ENCODE measurements around the gene ZNF440. TPM values are rescaled to one million over a fixed set of nuclear protein-coding genes. Genes with fewer than 3 reads are reported as not detected.
A peak's percentile ranks its signal among the peaks of the same experiment; 100 is the strongest.

ZNF440 gene
- 1.2 TPM for polyA plus RNA-seq (2012; ENCODE audit: insufficient read length, low read depth)

GRCh38 chr19:11814029-11814699 lies at the start of gene ZNF440:
ZNF440 (plus strand) TSS chr19:11814273; CDS start chr19:11814448, 175 bp downstream.
- TF ChIP-seq REST (IDR thresholded peaks at IDR 0.05; ENCODE audit: insufficient read depth in 1 of 2, low read depth in 2 of 2, low read length in 2 of 2) (0 out of 4 replicates have a peak, but pooled peaks of 1 of the 2 experiments have one; percentile 30), POLR2AphosphoS5 (IDR thresholded peaks at IDR 0.05; ENCODE audit: low read depth, low read length) (peak; percentile 99), TAF1 (IDR thresholded peaks at IDR 0.05; ENCODE audit: borderline replicate concordance, insufficient read depth, low read length) (peak; percentile 95), FOXP2 (optimal IDR thresholded peaks at IDR 0.05; ENCODE audit: borderline replicate concordance, extremely low read depth, extremely low read length, insufficient read depth) (no peak), SIN3A (IDR thresholded peaks at IDR 0.05; ENCODE audit: borderline replicate concordance, insufficient read depth, low read length) (peak; percentile 8; the same call in 1 of the 2 replicates)

- no peak; a peak in 1 of 4 replicates for TF ChIP-seq REST (IDR thresholded peaks at IDR 0.05; ENCODE audit: insufficient read depth in 1 of 2, low read depth in 2 of 2, low read length in 2 of 2)
- 0 out of 2 replicates have a peak, but pooled peaks have one; percentile 28 for TF ChIP-seq TAF1 (IDR thresholded peaks at IDR 0.05; ENCODE audit: borderline replicate concordance, insufficient read depth, low read length)
- no peak for TF ChIP-seq FOXP2 (optimal IDR thresholded peaks at IDR 0.05; ENCODE audit: borderline replicate concordance, extremely low read depth, extremely low read length, insufficient read depth)
- TF ChIP-seq SIN3A (IDR thresholded peaks at IDR 0.05; ENCODE audit: borderline replicate concordance, insufficient read depth, low read length) = no peak
- peak; percentile 65; the same call in 1 of the 2 replicates for TF ChIP-seq POLR2AphosphoS5 (IDR thresholded peaks at IDR 0.05; ENCODE audit: low read depth, low read length)
Measured at GRCh38 chr19:11766597-11767591, 47.2 kb upstream of the ZNF440 start, which contains the start of gene ZNF441. ZNF441 (plus strand) TSS chr19:11767000; CDS start chr19:11767194, 194 bp downstream.

- TF ChIP-seq REST (IDR thresholded peaks at IDR 0.05; ENCODE audit: insufficient read depth in 1 of 2, low read depth in 2 of 2, low read length in 2 of 2) (no peak), POLR2AphosphoS5 (IDR thresholded peaks at IDR 0.05; ENCODE audit: low read depth, low read length) (no peak)
Measured at GRCh38 chr19:11767633-11768133, 46.4 kb upstream of the ZNF440 start.

GRCh38 chr19:11769995-11770394 lies 44.1 kb upstream of the ZNF440 start:
- TF ChIP-seq FOXP2 (optimal IDR thresholded peaks at IDR 0.05; ENCODE audit: borderline replicate concordance, extremely low read depth, extremely low read length, insufficient read depth) (no peak), TAF1 (IDR thresholded peaks at IDR 0.05; ENCODE audit: borderline replicate concordance, insufficient read depth, low read length) (no peak), REST (IDR thresholded peaks at IDR 0.05; ENCODE audit: insufficient read depth in 1 of 2, low read depth in 2 of 2, low read length in 2 of 2) (no peak), SIN3A (IDR thresholded peaks at IDR 0.05; ENCODE audit: borderline replicate concordance, insufficient read depth, low read length) (no peak), POLR2AphosphoS5 (IDR thresholded peaks at IDR 0.05; ENCODE audit: low read depth, low read length) (no peak)
